ACC112 (cell line): ENCODE data around the gene TIAL1.

Source experiments
- H2AFZ ChIP-seq: fragments of 200-600 bp; sonication (generic); one replicate; pipeline ENCODE4 v1.6.0; 2017; ENCODE audit warnings: antibody characterized with exemption, low read length; ENCODE audit not compliant: unreplicated experiment
- H3K27ac ChIP-seq: fragments of 200-600 bp; sonication (generic); 2 replicates; pipeline ENCODE4 v1.5.1; 2014; ENCODE audit warnings: low read depth, mild to moderate bottlenecking, antibody characterized with exemption, low read length, moderate library complexity
- H3K27me3 ChIP-seq: fragments of 200-600 bp; sonication (generic); 2 replicates; pipeline ENCODE4 v1.6.1; 2014; ENCODE audit warnings: mild to moderate bottlenecking, antibody characterized with exemption, low read length, moderate library complexity, mixed read lengths; ENCODE audit not compliant: insufficient read depth
- H3K36me3 ChIP-seq: fragments of 200-600 bp; sonication (generic); 2 replicates; pipeline ENCODE4 v1.6.1; 2016; ENCODE audit warnings: mild to moderate bottlenecking, antibody characterized with exemption, low read length, moderate library complexity, mixed read lengths; ENCODE audit not compliant: insufficient read depth
- H3K4me1 ChIP-seq: fragments of 200-600 bp; sonication (generic); one replicate; pipeline ENCODE4 v1.6.1; 2016; ENCODE audit warnings: low read length, mixed read lengths; ENCODE audit not compliant: insufficient read depth, unreplicated experiment, control insufficient read depth
- H3K4me3 ChIP-seq: fragments of 200-600 bp; sonication (generic); 2 replicates; pipeline ENCODE4 v1.5.1; 2014; ENCODE audit warnings: mild to moderate bottlenecking, low read depth, low read length
- H3K79me2 ChIP-seq: fragments of 200-600 bp; sonication (generic); one replicate; pipeline ENCODE4 v1.6.0; 2016; ENCODE audit warnings: low read length; ENCODE audit not compliant: control insufficient read depth, unreplicated experiment, insufficient read depth

TIAL1 gene

DNA sequence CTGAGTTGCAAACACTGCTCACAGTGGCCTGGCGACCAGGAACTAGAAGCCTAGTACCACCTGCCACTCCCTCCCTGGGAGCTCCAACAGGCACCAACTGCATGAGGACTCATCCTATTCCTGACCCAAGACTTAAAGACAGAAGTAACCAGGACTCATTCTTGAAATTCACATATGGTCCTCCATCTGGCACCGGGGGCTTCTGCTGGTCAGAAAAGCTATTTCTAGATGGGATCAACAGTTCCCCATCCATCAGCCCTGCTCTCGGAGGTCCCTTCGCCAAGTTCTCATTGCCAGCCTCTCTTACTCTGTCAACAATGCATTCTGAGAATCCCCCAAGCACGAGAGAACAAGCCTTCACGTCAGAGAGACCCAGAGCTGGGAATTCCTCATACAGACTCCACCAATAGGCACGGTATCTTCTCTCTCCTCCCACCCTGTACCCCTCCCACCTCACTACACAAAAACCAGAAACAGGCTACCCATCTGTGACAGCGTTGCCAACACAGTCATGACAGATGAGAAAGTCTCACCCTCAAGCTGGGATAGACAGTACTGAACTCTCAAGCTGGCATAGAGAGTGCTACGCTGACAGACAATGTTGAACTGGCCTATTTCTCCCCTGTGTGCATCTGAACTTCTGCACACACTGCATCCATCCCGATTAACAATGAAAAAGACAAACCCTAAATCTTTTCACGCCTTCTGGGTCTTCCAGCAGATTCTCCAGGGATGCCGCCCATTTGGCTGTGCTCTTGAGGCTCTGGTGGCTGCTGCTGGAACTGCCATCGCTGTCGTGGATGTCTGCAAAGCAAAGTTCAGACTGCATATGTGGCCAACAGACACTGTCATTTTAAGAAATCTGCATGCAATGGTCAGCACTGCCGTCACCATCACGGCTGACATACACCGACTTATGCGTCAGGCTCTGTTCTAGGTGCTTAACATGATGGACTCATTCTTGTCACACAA, 69.9 kb downstream of the TIAL1 start:
- Histone ChIP-seq H3K36me3 (peaks cover 7% of the 10 kb centered on the region; the same call in 1 of the 2 replicates), H3K79me2 (peaks cover 25% of the 10 kb centered on the region), H3K27ac (no peak overlapping the region)

DNA sequence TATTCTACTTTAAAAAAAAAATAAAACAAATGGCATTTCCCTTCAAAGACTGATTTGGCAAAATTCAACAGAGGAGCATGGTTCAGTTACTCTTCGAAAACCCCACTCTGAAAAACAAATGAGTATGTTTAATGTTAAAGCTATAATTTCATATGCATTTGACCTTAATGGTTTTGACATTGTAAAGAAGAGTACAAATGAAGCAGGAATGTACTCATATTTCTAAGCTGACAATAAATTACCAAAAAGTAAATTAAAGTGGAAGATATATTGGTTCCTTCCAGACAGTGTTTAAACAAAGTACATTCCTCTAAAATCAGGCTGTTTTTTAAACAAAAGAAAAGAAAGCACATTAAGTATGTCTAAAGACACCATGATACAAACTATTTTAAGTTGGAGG, 70.6 kb downstream of the TIAL1 start:
- H3K79me2 ChIP-seq = peaks cover 18% of the 10 kb centered on the region
- no peak overlapping the region for H2AFZ ChIP-seq
- peaks cover 7% of the 10 kb centered on the region; the same call in 1 of the 2 replicates for H3K36me3 ChIP-seq
- H3K27ac ChIP-seq = no peak overlapping the region
- peaks cover 19% of the 10 kb centered on the region for H3K4me1 ChIP-seq
- no peak overlapping the region for H3K4me3 ChIP-seq
- no peaks in the 10 kb centered on the region for H3K27me3 ChIP-seq

More for the DNA sequence above, 69.9 kb downstream of the TIAL1 start:
- H3K27me3 ChIP-seq = no peaks in the 10 kb centered on the region
- H2AFZ ChIP-seq = no peak overlapping the region
- H3K4me1 ChIP-seq = peaks cover 15% of the 10 kb centered on the region
- no peak overlapping the region for H3K4me3 ChIP-seq

DNA sequence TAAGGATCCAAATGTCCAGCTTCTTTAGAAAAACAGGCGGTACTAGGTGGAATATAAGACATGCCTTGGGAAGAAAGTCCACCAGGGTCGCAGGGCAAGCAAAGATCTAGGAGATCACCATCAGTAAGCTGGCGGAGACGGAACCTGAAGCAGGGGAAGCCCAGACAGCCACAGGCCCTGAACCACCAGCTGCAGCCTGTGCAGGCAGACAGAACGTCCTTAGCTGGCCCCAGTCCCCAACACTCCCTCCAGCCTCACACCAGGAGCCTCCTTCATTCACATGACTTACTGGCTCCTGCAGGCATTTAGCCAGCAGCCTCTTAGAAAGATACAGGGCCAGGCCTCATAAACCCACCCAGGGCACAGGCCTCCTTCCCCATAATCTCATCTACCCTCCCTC, 71.6 kb downstream of the TIAL1 start:
- peaks cover 13% of the 10 kb centered on the region for H3K79me2 ChIP-seq

GRCh38 chr10:119524720-119525070, 72.1 kb downstream of the TIAL1 start:
- H3K27ac ChIP-seq = no peak overlapping the region
- no peak overlapping the region for H2AFZ ChIP-seq
- peaks cover 19% of the 10 kb centered on the region for H3K4me1 ChIP-seq
- H3K79me2 ChIP-seq = peaks cover 13% of the 10 kb centered on the region
- no peak overlapping the region for H3K4me3 ChIP-seq
- H3K36me3 ChIP-seq = peaks cover 7% of the 10 kb centered on the region; the same call in 1 of the 2 replicates
- H3K27me3 ChIP-seq = no peaks in the 10 kb centered on the region

More for the DNA sequence above, 71.6 kb downstream of the TIAL1 start:
- no peak overlapping the region for H3K27ac ChIP-seq
- peaks cover 19% of the 10 kb centered on the region for H3K4me1 ChIP-seq
- H3K27me3 ChIP-seq = no peaks in the 10 kb centered on the region
- no peak overlapping the region for H3K4me3 ChIP-seq
- H2AFZ ChIP-seq = no peak overlapping the region
- H3K36me3 ChIP-seq = peaks cover 7% of the 10 kb centered on the region; the same call in 1 of the 2 replicates

DNA sequence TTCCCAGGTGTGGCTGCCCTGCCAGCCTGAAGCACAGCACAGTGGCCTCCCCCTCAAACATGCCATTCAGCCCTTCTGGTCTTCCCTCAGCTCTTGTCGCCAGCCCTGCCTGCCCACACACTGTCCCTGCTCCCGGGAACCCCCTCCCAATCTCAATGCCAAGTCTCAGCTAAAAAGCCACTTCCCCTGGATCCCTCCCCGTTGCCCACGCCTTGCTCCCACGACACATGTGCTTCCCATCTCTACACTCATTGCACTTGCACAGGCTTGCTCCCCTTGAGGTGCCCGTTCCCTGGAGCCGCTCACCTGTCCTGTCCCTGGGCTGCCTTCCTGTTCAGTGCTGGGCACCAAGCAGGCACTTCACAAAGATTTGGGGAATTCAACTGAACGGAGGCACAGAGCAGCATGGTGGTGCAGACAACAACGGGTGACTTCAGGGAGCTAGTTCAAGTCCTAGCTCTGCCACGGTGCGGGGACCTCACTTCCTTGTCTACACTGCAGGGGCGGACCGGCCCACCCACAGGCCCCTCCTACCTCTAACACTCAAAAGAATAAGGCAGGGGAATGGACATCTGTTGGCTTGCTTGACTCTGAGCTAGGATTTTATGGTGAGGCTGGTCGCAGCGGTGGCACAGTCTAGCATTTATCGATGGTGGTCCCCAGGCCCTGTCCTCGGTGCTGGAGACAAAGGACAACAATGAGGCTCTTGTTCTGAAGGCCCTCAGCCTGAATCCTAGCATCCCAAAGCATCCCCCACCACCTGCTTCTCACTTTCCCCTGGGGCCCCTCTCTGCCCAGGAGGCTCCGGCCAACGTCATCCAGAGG, 72.7 kb downstream of the TIAL1 start:
- H3K27me3 ChIP-seq = no peaks in the 10 kb centered on the region
- H3K4me3 ChIP-seq = no peak overlapping the region
- no peak overlapping the region for H3K27ac ChIP-seq
- H3K79me2 ChIP-seq = peaks cover 13% of the 10 kb centered on the region
- peaks cover 7% of the 10 kb centered on the region; the same call in 1 of the 2 replicates for H3K36me3 ChIP-seq
- H2AFZ ChIP-seq = no peak overlapping the region
- peaks cover 15% of the 10 kb centered on the region for H3K4me1 ChIP-seq
